TTC549 (cell line): ENCODE data around the gene PTPRS.
"Not testable (repeated sequence)": the region's sequence is repeated elsewhere in the genome, so short reads cannot be mapped to it uniquely, and the experiment has no call there.

Experiments used
- FAIRE-seq: peaks from 2 replicates; lab custom pipeline; 2012; peaks lifted over from hg19 to GRCh38; lab: Jason Lieb, UNC

Gene PTPRS

DNA sequence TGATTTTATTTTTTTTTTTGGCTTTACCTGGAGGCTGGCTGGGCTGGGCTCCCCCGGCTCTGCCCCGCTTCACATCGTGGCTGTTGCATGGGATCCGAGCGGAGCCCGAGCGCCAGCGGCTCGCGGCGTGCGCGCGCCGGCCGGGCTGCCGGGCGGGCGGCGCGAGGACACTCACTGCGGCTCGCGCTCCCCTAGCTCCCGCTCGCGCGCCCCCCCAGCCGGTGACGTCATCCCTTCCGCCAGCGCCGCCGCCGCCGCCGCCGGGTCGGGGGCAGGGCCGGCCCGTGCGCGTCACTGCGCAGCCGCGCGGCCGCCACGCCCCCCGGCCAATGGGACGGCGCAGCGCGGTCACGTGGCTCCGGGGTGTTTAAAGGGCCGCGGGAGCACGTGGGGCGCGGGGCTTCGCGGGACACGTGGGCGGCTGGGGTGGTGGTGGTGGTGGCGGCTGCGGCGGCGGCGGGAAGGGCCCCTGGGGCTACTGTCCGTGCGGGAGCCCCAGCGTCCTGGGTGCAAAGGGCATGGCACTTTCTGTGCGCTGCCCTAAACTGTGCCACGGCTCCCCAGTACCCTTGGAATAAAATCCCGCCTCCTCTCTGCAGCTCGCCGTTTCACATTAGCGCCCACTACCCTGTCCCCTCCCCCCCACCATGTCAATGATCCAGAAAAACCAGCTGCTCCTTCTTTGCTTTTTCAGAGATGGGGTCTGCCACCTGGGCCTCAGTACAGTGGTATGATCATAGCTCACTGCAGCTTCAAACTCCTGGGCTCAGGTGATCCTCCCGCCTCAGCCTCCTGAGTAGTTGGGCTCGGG is at the start of gene PTPRS:
Gene PTPRS, minus strand, starts transcription at position 176 of the 811 bp plus-strand sequence. CDS start 54,672 bp downstream, outside the sequence.
- no peak for FAIRE-seq

DNA sequence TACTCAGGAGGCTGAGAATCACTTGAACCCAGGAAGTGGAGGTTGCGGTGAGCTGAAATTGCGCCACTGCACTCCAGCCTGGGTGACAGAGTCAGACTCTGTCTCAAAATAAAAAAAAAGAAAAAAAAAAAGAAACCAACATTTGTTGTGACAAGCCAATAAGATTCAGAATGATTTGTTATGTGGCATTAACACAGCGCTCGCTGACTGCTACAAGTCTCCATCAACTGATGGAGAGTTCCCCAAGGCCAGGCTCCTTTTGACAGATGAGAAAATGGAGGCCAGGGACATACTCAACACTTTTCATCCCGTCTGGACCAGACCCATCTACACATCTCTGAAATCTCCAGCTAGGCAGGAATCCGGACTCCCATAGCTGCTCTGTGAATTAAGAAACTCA is 48.7 kb upstream of the PTPRS start:
- no peak for FAIRE-seq

DNA sequence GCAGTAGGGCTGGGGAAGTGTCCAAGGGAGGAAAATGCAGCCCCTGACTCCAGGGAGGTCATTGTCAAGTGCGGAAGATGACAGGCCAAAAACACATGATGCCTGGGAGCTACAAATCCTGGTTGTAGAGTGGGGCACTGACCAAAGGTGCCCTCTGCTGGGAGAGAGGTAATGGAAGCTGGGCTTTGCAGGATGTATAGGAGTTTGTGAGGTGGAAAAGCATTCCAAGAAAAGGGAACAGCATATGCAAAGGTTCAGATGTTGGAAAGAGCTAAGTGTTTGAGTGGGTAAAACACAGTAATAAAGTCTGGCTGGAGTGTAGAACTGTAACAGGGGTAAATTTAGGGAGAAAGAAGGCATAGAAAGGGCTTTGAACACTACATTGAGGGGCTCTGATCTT is 46.9 kb upstream of the PTPRS start:
- no peak for FAIRE-seq

DNA sequence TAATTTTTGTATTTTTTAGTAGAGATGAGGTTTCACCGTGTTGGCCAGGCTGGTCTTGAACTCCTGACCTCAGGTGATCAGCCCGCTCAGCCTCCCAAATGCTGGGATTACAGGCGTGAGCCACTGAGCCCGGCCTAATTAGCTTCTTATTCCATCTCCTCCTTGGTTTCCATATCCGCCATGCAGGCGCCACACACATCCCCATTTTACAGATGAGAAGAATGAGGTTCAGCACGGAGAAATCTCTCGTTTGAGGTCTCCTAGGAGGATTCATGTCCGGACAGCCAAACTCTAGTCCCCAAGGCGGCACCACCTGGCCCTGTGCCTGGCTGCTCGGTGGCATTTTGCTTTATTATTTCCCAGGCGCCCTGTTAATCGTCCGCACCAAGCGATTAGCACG is 46.2 kb upstream of the PTPRS start:
- no peak for FAIRE-seq

DNA sequence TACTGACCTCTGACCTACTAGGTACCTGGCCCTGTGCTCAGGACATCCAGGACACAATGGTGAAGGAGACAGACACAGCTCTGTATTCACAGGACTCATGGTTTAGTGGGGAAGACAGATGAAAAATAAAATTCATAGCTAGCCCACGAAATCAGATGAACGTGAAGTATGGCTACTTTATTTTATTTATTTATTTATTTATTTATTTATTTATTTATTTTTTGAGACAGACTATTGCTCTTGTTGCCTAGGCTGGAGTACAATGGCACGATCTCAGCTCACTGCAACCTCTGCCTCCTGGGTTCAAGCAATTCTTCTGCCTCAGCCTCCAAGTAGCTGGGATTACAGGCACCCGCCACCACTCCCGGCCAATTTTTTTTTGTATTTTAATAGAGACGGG is 40.6 kb upstream of the PTPRS start:
- FAIRE-seq, result not testable (repeated sequence)

DNA sequence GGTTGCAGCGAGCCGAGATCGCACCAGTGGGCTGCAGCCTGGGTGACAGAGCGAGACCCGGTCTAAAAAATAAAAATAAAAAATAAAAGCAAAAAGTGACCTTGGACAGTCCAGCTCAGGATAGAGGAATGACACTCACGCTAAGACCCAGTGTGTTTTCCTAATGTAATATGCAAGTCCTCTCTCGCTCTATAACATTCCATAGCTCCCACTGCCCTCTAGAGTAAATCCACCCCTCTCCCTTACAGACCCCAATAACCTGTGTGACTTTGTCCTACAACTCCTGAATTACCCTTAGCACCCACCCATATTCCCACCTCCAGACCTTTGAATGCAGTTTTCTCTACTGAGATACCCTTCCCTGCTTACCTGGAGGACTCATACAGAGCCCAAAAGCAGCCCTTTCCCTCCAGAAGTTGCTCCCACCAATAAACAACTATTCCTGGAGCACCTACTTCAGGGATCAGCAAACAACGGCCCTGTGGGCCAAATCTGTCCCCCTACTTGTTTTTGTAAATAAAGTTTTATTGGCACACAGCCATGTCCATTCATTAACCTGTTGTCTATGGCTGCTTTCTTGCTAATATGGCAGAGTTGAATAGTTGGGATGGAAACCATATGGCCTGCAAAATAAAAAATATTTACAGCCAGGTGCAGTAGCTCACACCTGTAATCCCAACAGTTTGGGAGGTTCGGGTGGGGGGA is 39.8 kb upstream of the PTPRS start:
- FAIRE-seq, result no peak

DNA sequence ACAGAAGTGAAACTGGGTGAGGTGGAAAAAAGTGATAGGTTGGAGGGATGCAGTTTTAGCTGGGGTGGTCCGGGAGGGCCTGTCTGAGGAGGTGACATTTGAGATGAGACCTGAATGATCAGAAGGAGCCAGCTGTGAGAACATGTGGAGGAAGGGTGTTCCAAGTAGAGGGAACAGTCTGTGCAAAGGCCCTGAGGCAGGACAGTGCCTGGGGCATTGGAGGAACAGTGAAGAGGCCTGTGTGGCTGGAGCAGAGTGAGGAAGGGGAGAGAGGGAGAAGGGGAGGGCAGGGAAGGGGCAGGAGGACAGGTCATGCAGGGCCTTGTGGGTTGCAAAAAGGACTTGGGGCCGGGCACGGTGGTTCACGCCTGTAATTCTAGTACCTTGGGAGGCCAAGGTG is 36.3 kb upstream of the PTPRS start:
- no peak for FAIRE-seq

DNA sequence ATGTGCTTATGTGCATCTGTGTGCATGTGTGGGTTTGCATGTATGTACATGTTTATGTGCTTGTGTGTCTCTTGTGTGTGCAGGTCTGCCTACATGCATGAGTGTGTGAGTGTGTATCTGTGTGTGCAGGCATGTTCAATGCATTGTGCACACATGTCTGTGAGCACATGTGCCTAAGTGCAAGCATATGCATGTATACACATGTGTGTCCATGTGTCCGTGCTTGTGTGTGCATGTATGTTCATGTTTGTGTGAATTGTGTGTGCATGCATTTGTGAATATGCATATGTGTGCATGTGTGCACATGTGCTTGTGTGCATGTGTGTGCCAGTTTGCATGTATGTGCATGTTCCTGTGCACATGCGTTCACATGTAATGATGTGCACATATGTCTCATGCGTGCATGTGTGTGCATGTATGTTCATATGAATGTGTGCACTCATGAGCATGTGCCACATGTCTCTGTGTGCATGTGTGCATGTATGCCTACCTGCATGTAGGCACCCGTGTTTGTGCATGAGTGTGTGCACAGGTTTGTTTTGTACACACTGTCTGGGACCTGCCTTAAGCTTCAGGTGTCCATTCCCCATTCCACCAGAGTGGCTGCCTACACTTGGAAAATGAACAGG is 32.1 kb upstream of the PTPRS start:
- FAIRE-seq, result no peak

DNA sequence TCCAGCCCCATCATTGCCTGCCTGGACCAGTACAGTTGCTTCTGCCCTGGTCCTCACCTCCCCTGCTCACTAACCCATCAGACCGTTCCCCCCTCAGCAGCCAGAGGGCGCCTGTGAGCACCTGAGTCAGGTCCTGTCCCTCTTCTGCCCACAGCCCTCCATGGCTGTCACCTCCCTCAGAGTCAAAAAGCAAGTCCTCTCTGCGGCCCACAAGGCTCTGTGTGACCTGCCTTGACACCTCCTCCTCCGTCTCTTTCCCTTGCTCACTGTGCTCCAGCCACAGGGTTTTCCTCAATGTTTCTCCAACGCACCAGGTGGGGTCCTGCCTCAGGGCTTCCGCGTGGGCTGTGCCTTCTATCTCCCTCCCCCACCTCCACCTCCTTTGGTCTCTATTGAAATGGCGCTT is 29.4 kb upstream of the PTPRS start:
- no peak for FAIRE-seq

DNA sequence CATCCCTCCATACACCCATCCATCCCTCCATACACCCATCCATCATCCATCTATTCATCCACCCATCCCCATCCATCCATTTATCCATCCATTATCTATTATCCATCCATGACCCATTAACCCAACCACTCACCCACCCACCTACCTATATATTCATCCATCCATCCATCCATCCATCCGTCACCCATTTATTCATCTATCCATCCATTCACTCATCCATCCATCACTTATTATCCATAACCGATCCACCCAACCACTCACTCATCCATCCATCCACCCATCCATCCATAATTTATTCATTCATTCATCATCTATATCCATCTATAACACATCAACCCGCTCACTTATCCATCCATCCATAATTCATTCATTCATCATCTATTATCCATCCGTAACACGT is 28.7 kb upstream of the PTPRS start:
- FAIRE-seq, result no peak

DNA sequence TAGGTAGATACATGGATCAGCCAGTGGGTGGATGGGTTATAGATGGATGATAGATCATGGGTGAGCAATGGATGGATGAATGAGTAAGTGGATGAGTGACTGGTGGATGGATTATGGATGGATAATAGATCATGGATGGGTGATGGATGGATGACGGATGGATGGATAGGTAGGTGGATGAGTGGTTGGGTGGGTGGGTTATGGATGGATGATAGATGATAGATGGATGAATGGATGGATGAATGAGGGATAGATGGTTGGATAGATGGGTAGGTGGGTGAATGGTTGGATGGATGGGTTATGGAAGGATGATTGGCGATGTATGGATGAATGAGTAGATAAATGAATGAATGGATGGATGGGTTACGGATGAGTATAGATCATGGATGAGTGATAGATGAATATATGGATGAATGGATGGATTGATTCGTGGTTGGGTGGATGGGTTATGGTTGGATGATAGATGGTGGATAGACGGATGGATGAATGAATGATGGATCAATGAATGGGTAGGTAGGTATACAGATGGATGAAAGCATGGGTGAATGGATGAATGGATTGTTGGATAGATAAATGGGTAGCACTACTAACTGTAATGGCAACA is 27.0 kb upstream of the PTPRS start:
- FAIRE-seq, result no peak

DNA sequence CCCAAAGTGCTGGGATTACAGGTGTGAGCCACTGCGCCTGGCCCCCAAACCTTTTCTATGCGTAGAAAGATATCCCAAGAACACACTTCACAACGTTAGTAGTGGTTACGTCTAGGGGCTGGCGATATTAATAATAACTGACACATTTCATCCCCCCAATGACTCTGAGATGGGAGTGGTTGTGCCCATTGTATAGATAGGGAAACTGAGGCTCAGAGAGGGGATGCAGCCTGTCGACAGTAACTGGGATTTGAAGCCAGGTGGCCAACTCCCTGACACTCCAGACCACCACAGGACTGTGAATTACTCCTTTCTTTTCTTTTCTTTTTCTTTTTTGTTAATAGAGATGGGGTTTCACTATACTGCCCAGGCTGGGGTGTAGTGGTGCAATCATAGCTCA is 25.3 kb upstream of the PTPRS start:
- no peak for FAIRE-seq

DNA sequence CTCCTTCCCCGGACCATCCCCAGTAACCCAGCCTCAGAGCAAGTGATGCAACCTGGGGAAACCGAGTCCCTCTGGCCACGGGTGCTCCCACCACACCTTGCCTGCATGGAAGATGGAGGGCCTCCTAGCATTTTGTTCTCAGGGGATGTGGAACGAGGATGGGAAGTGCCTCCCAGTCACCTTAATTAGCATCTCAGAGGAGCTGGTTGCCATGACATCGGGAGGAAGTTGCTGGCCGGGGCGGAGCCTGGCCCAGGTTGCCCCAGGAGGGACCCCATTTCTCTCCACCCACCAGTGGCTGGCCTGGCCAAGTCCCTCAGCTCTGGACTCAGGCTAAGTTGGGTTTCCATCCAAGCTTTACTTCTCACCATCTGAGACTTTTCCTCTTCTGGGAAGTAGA is 24.1 kb upstream of the PTPRS start:
- FAIRE-seq, result no peak

DNA sequence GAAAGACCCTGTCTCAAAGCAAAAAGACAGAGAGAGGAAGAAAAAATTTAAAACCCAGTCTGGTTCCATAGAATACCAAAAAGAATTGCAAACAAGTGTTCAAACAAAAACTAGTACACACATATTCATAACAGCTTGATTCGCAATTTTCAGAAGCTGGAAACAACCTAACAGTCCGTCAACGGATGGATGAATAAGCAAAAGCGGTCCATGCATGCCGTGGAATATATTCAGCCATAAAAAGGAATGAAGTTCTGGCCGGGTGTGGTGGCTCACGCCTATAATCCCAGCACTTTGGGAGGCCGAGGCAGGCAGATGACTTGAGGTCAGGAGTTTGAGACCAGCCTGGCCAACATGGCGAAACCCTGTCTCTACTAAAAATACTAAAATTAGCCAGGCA is 21.2 kb upstream of the PTPRS start:
- FAIRE-seq, result not testable (repeated sequence)

DNA sequence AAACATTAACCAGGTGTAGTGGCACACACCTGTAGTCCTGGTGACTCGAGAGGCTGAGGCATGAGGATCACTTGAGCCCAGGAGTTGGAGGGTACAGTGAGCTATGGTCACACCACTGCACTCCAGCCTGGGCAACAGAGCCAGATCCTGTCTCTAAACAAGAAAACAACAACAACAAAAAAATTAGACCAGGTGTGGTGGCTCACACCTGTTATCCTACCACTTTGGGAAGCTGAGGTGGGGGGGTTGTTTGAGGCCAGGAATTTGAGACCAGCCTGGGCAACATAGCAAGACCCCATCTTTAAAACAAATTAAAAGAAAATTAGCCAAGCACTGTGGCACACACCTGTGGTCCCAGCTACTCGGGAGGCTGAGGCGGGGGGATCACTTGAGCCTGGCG is 20.8 kb upstream of the PTPRS start:
- no peak for FAIRE-seq

DNA sequence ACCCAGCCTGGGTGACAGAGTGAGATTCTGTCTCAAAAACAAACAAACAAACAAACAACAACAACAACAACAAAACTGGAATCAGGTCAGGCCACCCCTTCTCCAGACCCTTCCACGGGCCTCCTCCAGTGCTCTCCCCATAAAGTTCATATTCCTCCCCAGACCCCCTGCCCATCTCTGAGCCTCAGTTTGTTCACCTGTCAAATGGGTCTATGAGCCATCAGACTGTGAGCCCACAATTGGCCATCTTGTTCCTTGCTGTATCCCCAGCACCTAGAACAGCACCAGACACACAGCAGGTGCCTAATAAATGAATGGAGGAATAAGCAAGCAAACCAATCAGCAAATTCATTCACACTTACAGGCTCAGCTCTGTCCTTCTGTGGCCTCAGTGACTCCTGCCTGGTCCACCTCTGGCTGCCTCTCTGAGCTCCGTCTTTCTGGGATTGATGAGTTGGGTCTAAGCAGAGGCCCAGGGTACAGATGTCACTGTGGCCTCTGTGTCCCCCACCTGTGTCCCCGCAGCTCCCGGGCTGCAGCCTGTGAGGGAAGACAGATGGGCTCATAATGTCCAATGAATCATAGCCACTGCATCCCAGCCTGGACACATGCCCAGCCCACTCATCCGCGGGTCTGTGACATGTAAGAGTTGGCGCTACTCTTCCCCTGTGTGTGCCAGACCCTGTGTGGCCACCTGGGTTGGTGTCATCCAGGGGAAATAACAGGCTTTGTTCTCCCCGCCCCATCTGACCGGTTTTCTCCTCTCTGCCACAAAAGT is 19.6 kb upstream of the PTPRS start:
- FAIRE-seq, result no peak

DNA sequence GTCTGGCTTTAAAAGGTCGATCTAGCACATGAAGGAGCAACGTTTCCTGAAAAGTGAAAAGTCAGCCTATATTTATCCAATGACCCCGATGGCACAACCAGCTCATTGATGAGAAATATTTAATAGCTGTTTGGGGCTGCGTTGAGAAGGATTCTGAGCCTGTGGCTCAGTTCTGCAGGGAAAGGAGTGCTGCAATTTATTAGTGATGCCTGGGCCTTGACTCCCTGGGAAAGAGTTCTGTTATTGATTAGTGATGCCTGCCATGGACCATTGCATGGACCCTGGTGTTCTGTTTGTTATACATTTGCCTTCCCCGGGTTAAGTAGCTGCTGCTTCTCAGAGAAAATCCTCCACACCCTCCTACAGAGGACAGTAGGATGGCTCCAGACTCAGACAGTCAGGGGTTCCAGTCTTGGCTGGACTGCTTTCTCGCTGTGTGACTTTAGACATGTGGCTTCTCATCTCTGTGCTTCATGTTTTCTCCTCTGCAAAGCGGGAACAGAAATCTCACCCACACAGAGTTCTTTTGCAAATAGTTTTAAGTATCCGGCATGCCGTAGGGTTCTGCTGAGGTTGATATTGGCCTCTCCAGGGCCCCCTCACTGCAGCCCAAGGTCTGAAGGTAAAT is 17.7 kb upstream of the PTPRS start:
- no peak for FAIRE-seq

DNA sequence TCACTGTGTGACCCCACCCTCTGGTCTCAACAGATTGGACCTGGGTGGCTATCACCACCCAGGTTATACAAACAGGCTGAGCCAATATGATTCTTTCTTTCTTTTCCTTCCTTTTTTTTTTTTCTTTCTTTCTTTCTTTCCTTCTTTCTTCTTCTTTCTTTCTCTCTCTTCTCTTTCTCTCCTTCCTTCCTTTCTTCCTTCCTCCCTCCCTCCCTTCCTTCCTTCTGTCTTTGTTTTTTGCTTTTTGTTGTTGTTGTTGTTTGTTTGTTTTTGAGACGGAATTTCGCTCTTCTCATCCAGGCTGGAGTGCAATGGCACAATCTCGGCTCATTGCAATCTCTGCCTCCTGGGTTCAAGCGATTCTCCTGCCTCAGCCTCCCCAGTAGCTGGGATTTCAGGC is 17.0 kb upstream of the PTPRS start:
- no peak for FAIRE-seq

DNA sequence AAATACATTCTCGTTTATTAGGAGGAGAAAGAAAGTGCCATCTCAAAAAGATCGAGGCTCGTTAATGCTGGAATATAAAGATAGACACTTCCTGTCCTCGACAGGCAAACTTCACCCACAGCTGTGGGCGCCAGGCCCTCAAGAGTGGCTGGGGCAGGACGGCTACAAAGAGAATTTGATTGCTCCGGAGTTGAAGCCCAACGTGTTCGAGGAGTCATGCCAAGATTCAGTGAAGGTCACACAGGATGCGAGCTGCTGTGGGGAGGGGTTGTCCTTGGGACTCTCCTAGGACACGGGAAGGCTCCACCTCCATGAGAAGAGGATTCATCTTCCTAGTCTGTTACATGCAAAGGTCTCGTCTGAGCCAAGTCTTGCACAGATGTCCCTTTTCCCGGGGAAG is 16.3 kb upstream of the PTPRS start:
- no peak for FAIRE-seq

DNA sequence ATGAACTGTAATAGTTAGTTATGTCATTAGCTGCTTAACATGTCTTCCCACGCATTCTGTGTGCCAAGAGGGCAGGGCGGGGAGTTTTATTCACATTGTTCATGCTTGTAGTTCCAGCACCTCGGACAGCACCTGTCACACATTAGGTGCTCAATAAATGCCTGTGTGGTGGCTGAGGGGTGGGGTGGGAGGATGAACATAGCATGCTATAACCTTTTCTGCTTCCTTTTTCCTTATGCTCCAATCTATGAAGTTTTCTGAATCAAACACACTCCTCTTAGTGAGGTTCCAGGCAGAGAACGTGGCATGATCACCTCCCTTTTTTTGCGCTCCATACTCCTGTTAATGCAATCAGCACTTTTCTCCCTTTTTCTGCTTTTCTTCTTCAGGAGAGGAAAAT is 15.8 kb upstream of the PTPRS start:
- no peak for FAIRE-seq

DNA sequence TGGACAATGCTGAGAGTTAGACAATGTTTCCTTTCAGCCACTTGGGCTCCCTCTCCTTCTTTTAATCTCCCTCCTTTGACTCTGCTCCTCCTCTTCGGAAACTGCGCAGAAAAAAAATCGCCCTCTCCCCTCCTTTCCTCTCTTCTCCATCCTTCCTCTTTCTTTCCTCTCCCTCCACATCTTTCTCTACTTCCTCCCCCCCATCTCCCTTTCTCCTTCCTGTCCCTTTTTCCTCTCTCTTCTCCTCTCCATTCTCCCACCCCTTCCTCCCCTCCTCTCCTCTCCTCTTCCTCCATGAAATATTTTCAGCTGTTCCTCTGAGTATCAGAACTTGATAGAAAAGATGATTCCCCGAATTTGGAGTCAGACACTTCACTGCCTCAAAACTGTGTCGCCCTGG is 15.1 kb upstream of the PTPRS start:
- no peak for FAIRE-seq

DNA sequence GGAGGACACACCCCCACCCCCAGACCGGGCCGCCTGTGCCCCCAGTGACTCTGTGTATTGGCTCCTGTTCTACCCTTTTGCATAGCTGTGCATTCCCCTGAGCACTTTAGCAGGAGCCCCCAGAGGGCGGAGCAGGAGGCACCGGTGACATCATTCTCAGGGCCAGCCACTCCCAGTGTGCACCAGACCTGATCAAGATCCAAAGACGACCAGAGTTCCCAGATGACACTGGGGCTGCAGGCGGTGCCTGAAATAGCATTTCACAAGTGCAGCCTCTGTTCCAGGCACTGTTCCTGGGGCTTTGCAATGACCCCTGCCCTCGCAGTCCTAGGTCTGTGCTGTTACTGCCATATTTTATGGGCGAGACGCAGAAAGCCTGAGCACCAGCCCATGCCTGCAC is 14.5 kb upstream of the PTPRS start:
- FAIRE-seq, result no peak
